ENCODE measurements around the gene ABLIM2.

DNA sequence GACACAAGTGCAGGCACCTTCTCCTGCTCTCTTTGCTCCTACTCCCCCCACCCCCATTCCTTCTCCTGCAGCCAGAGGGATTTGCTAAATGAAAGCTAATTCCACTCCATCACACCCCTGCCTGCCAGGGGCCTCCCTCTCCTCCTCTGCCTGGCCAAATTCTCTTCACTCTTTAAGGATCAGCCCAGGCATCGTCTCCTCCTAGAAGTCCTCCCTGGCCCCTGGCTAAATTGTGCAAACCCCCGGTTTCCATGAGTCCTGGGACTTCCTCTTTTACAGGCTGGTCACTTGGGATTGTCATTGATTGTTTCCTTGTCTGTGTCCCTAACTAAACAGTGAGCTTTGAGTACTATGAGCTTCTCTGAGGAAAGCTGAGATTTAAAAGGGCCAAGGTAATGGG, 8.7 kb upstream of the ABLIM2 start:
- TF ChIP-seq, protein P1, sequence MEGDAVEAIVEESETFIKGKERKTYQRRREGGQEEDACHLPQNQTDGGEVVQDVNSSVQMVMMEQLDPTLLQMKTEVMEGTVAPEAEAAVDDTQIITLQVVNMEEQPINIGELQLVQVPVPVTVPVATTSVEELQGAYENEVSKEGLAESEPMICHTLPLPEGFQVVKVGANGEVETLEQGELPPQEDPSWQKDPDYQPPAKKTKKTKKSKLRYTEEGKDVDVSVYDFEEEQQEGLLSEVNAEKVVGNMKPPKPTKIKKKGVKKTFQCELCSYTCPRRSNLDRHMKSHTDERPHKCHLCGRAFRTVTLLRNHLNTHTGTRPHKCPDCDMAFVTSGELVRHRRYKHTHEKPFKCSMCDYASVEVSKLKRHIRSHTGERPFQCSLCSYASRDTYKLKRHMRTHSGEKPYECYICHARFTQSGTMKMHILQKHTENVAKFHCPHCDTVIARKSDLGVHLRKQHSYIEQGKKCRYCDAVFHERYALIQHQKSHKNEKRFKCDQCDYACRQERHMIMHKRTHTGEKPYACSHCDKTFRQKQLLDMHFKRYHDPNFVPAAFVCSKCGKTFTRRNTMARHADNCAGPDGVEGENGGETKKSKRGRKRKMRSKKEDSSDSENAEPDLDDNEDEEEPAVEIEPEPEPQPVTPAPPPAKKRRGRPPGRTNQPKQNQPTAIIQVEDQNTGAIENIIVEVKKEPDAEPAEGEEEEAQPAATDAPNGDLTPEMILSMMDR (IDR thresholded peaks at IDR 0.05 in 2 of 3, conservative IDR thresholded peaks at IDR 0.05 in 1 of 3; ENCODE audit: control insufficient read depth in 2 of 3, extremely low read depth in 1 of 3, insufficient read depth in 1 of 3, low read depth in 3 of 3, low read length in 3 of 3), result no peak
- TF ChIP-seq LARP7 (IDR thresholded peaks at IDR 0.05) (no peak), HCFC1 (IDR thresholded peaks at IDR 0.05; ENCODE audit: low read length) (no peak), POLR2A (IDR thresholded peaks at IDR 0.05; ENCODE audit: low read depth, low read length) (no peak), PML (IDR thresholded peaks at IDR 0.05; ENCODE audit: low read length) (no peak), EZH2 (IDR thresholded peaks at IDR 0.05; ENCODE audit: borderline replicate concordance, control insufficient read depth, low read depth, low read length) (no peak), GABPA (IDR thresholded peaks at IDR 0.05; ENCODE audit: low read depth) (no peak), RAD21 (IDR thresholded peaks at IDR 0.05; ENCODE audit: insufficient read depth, low read depth, low read length) (no peak), ZNF274 (IDR thresholded peaks at IDR 0.05; ENCODE audit: insufficient read depth, insufficient read length) (no peak)
- TF ChIP-seq, protein P2, sequence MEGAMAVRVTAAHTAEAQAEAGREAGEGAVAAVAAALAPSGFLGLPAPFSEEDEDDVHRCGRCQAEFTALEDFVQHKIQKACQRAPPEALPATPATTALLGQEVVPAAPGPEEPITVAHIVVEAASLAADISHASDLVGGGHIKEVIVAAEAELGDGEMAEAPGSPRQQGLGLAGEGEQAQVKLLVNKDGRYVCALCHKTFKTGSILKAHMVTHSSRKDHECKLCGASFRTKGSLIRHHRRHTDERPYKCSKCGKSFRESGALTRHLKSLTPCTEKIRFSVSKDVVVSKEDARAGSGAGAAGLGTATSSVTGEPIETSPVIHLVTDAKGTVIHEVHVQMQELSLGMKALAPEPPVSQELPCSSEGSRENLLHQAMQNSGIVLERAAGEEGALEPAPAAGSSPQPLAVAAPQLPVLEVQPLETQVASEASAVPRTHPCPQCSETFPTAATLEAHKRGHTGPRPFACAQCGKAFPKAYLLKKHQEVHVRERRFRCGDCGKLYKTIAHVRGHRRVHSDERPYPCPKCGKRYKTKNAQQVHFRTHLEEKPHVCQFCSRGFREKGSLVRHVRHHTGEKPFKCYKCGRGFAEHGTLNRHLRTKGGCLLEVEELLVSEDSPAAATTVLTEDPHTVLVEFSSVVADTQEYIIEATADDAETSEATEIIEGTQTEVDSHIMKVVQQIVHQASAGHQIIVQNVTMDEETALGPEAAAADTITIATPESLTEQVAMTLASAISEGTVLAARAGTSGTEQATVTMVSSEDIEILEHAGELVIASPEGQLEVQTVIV (IDR thresholded peaks at IDR 0.05; ENCODE audit: borderline replicate concordance, partially characterized antibody), result no peak
- TF ChIP-seq, protein P3, sequence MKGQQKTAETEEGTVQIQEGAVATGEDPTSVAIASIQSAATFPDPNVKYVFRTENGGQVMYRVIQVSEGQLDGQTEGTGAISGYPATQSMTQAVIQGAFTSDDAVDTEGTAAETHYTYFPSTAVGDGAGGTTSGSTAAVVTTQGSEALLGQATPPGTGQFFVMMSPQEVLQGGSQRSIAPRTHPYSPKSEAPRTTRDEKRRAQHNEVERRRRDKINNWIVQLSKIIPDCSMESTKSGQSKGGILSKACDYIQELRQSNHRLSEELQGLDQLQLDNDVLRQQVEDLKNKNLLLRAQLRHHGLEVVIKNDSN (IDR thresholded peaks at IDR 0.05; ENCODE audit: borderline replicate concordance, extremely low read length, insufficient read depth, low read depth, low read length), result no peak
